Spleen (tissue), 11 donors: ENCODE measurements around the gene OST4. TPM values are rescaled to one million over a fixed set of nuclear protein-coding genes. Genes with fewer than 3 reads are reported as not detected.
"Not testable (repeated sequence)": the region's sequence is repeated elsewhere in the genome, so short reads cannot be mapped to it uniquely, and the experiment has no call there.

Experiments used
- DNase-seq: peaks from one replicate; pipeline ENCODE4 v3.0.0-alpha.2; 2020
- H3K27ac ChIP-seq, 8 donors: fragments of 200-600 bp; sonication (generic) in 7 of 8; 1 replicate in 4 of 8; 2 replicates in 4 of 8; pipeline versions ENCODE4 v1.5.0 to v1.8.0; 2016 to 2021; ENCODE audit warnings: inconsistent platforms in 4 of 8, mild to moderate bottlenecking in 4 of 8, moderate library complexity in 1 of 8
- H3K27me3 ChIP-seq, 7 donors: fragments of 200-600 bp; sonication (generic) in 6 of 7; replicated peaks in 1 of 7; 1 replicate in 4 of 7; 2 replicates in 3 of 7; pipeline versions ENCODE4 v1.5.0 to v1.8.0; 2016 to 2021; ENCODE audit warnings: inconsistent platforms in 3 of 7, mild to moderate bottlenecking in 1 of 7
- H3K36me3 ChIP-seq, 6 donors: fragments of 200-600 bp; sonication (generic) in 5 of 6; 1 replicate in 4 of 6; 2 replicates in 2 of 6; pipeline versions ENCODE4 v1.5.0 to v1.8.0; 2016 to 2021; ENCODE audit warnings: inconsistent platforms in 2 of 6
- H3K4me1 ChIP-seq, 6 donors: fragments of 200-600 bp; sonication (generic) in 5 of 6; 1 replicate in 3 of 6; 2 replicates in 3 of 6; pipeline versions ENCODE4 v1.5.0 to v1.8.0; 2016 to 2021; ENCODE audit warnings: inconsistent platforms in 3 of 6
- H3K4me3 ChIP-seq, 8 donors: fragments of 200-600 bp; sonication (generic) in 7 of 8; 1 replicate in 4 of 8; 2 replicates in 4 of 8; pipeline versions ENCODE4 v1.5.0 to v1.8.0; 2016 to 2021; ENCODE audit warnings: inconsistent platforms in 4 of 8, mild to moderate bottlenecking in 4 of 8, moderate library complexity in 2 of 8
- H3K9me3 ChIP-seq, 8 donors: fragments of 200-600 bp; sonication (generic) in 7 of 8; 1 replicate in 4 of 8; 2 replicates in 4 of 8; pipeline versions ENCODE4 v1.5.0 to v1.8.0; 2016 to 2021; ENCODE audit warnings: inconsistent platforms in 4 of 8
- POLR2A ChIP-seq, 3 donors: fragments of 450-650 bp; IDR thresholded peaks; one replicate each; pipeline ENCODE4 v1.5.1; 2017; ENCODE audit warnings: antibody characterized with exemption in 3 of 3, mild to moderate bottlenecking in 1 of 3
- POLR2AphosphoS5 ChIP-seq, 3 donors: sonication (generic); formaldehyde crosslinking; IDR thresholded peaks; one replicate each; pipeline ENCODE4 v1.5.1; 2017; ENCODE audit warnings: antibody characterized with exemption in 3 of 3
- WGBS, 5 donors: extraction: QIAGEN DNeasy Blood & Tissue Kit in 3 of 5; methylation state at CpG; one replicate each; pipeline versions ENCODE4 v1.1.5 to v1.1.7; 2013 to 2018; 5-methylcytosine and 5-hydroxymethylcytosine counted together
- intact Hi-C: fragments of 100-400 bp; cut with DNase I; formaldehyde crosslinking; loops from one replicate; pipeline ENCODE4 v1.15.0; 2023; ENCODE audit warnings: low total_unique reads
- polyA plus RNA-seq, 3 donors: library from polyadenylated mRNA; stranded (reverse); fragments of 200-250 nt; gene quantifications; one replicate each; pipeline ENCODE4 v1.2.1, GENCODE V29; 2013
- total RNA-seq, 7 donors: library from RNA; depleted of rRNA in 3 of 7; stranded (reverse); fragments of >200 nt in 3 of 7; fragmentation: NEBNext Ultra II Directional in 4 of 7; extraction: Animal tissue kit (Norgen Biotek cat#: 25700) in 4 of 7; gene quantifications; one replicate each; pipeline versions ENCODE4 v1.1.0 to v1.2.1, GENCODE V29; 2016 to 2021
- TF ChIP-seq, protein P1 (sequence below), 11 experiments: fragments of 200-600 bp in 7 of 11; fragments of 450-650 bp in 4 of 11; sonication (generic) in 4 of 11; IDR thresholded peaks in 8 of 11; conservative IDR thresholded peaks in 3 of 11; 1 replicate in 7 of 11; 2 replicates in 4 of 11; pipeline versions ENCODE4 v1.4.0 to v1.8.0; 2016 to 2021; ENCODE audit warnings: antibody characterized with exemption in 11 of 11, inconsistent platforms in 4 of 11, mild to moderate bottlenecking in 1 of 11
- donor health status: healthy with polysubstance abuse.
- donor health status: DM: no; HTN: no; CAD: no; lungs with moderate emphysema.
- donor health status: DM: no; HTN: no; CAD: no.
- donor health status: Bipolar disorder and iron deficiency.
- donor health status: healthy.
- donor health status: DM: no; HTN: no; CAD: no.
- donor health status: DM: yes; HTN: yes; CAD: no.

The OST4 gene
- total and polyA plus RNA-seq, 10 donors, result 197 to 556 (median 264) TPM

DNA sequence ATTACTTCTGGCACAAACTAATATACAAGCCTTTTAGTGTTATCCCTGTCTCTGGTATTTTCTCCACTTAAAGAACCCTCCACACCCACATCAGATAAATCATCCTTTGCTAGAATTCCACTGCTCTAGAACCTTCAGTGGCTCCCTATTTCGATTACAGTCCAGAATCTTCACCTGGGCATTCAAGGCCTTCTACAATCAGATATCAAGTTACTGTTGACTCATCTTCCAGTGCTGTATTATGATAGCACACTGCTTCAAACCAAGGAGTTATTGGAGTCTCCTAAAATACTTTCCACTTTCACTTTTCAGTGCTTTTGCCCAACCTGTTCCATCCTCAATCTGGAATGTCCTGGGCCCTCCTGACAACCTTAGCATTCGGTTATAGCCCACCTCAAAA is 44.1 kb upstream of the OST4 start:
- Histone ChIP-seq H3K36me3 (no peaks in the 10 kb centered on the region), H3K9me3 (no peaks in the 10 kb centered on the region), H3K4me1 (peaks cover 0 to 16% (median 11%) of the 10 kb centered on the region in 6 donors), H3K27me3 (peaks cover 0 to 44% (median 22%) of the 10 kb centered on the region in 7 donors), H3K4me3 (no peak overlapping the region), H3K27ac (no peak overlapping the region)
- TF ChIP-seq POLR2AphosphoS5 (IDR thresholded peaks at IDR 0.05) (no peak), POLR2A (IDR thresholded peaks at IDR 0.05) (no peak)
- intact Hi-C loops, result no loop called here
- no peak for DNase-seq
- 58 to 75% (median 71%) methylated on average over 2 of the region's 2 CpGs for WGBS, 5 donors

GRCh38 chr2:27111392-27112078 is 40.1 kb upstream of the OST4 start:
- H3K4me1 ChIP-seq, intact Hi-C loops, DNase-seq, H3K9me3 ChIP-seq, H3K36me3 ChIP-seq, H3K4me3 ChIP-seq, H3K27ac ChIP-seq: not testable (repeated sequence)
- H3K27me3 ChIP-seq, result peaks cover 0 to 11% (median 0%) of the 10 kb centered on the region in 7 donors
- 88 to 97% (median 94%) methylated on average over 23 to 49 of the region's 49 CpGs for WGBS, 5 donors

GRCh38 chr2:27110603-27111352 is 39.3 kb upstream of the OST4 start:
- H3K4me1 ChIP-seq, H3K4me3 ChIP-seq, H3K9me3 ChIP-seq, H3K36me3 ChIP-seq, intact Hi-C loops, DNase-seq, H3K27ac ChIP-seq: not testable (repeated sequence)
- WGBS, 5 donors, result 79 to 87% (median 84%) methylated on average over 24 of the region's 24 CpGs
- peaks cover 0 to 14% (median 0%) of the 10 kb centered on the region in 7 donors for H3K27me3 ChIP-seq

DNA sequence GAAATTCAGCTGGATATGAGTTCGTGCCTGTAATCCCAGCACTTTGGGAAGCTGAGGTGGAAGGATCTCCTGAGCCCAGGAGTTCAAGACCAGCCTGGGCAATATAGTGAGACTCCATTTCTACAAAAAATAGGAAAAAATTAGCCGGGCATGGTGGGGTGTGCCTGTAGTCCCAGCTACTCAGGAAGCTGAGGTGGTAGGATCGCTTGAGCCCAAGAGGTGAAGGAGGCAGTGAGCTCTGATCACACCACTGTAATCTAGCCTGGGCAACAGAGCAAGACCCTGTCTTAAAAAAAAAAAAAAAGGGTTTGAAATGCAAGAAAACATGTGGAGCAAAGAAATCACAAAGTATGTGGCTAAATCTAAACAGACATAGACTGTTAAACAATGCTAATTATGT is 37.6 kb upstream of the OST4 start:
- TF ChIP-seq, protein P1, sequence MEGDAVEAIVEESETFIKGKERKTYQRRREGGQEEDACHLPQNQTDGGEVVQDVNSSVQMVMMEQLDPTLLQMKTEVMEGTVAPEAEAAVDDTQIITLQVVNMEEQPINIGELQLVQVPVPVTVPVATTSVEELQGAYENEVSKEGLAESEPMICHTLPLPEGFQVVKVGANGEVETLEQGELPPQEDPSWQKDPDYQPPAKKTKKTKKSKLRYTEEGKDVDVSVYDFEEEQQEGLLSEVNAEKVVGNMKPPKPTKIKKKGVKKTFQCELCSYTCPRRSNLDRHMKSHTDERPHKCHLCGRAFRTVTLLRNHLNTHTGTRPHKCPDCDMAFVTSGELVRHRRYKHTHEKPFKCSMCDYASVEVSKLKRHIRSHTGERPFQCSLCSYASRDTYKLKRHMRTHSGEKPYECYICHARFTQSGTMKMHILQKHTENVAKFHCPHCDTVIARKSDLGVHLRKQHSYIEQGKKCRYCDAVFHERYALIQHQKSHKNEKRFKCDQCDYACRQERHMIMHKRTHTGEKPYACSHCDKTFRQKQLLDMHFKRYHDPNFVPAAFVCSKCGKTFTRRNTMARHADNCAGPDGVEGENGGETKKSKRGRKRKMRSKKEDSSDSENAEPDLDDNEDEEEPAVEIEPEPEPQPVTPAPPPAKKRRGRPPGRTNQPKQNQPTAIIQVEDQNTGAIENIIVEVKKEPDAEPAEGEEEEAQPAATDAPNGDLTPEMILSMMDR (IDR thresholded peaks at IDR 0.05 in 8 of 11, conservative IDR thresholded peaks at IDR 0.05 in 3 of 11), result no peak
- TF ChIP-seq POLR2AphosphoS5 (IDR thresholded peaks at IDR 0.05) (no peak), POLR2A (IDR thresholded peaks at IDR 0.05) (no peak)
- DNase-seq, result no peak
- Histone ChIP-seq H3K4me3 (no peak overlapping the region), H3K27me3 (peaks cover 0 to 21% (median 0%) of the 10 kb centered on the region in 7 donors), H3K27ac (no peak overlapping the region), H3K36me3 (no peaks in the 10 kb centered on the region), H3K9me3 (no peaks in the 10 kb centered on the region), H3K4me1 (no peaks in the 10 kb centered on the region)
- intact Hi-C loops, result no loop called here
- WGBS, 5 donors, result 83 to 95% (median 90%) methylated on average over 3 of the region's 3 CpGs

DNA sequence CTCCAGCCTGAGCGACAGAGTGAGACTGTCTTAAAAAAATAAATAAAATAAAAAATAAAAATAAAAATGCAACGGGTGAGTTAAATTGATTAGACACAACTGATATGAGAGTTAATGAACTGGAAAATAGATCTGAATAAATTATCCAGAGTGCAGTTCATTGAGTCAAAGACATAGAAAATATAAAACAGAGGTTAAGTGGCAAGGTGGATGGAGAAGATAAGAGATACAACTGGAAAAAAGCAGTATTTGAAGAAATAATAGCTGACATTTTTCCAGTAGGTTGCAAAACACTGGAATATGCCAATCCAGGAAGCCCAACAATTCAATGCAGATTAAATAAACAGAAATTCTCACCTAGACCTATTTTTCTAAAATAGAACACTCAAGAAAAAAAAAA is 36.8 kb upstream of the OST4 start:
- TF ChIP-seq, protein P1 (IDR thresholded peaks at IDR 0.05 in 8 of 11, conservative IDR thresholded peaks at IDR 0.05 in 3 of 11), result no peak
- TF ChIP-seq POLR2A (IDR thresholded peaks at IDR 0.05) (no peak), POLR2AphosphoS5 (IDR thresholded peaks at IDR 0.05) (no peak)
- no peaks in the 10 kb centered on the region for H3K4me1 ChIP-seq
- no peaks in the 10 kb centered on the region for H3K9me3 ChIP-seq
- DNase-seq, result no peak
- H3K4me3 ChIP-seq, result no peak overlapping the region
- intact Hi-C loops, result no loop called here
- peaks cover 0 to 27% (median 0%) of the 10 kb centered on the region in 7 donors for H3K27me3 ChIP-seq
- H3K27ac ChIP-seq, result no peak overlapping the region
- no peaks in the 10 kb centered on the region for H3K36me3 ChIP-seq
- 77 to 97% (median 95%) methylated on average over 2 of the region's 2 CpGs for WGBS, 5 donors
